Stomach (tissue), 9 donors: ENCODE measurements around the gene GPN3. TPM values are rescaled to one million over a fixed set of nuclear protein-coding genes. Genes with fewer than 3 reads are reported as not detected.
A peak's percentile ranks its signal among the peaks of the same experiment; 100 is the strongest.
"Not testable (repeated sequence)": the region's sequence is repeated elsewhere in the genome, so short reads cannot be mapped to it uniquely, and the experiment has no call there.

Source experiments
- DNase-seq, 2 donors: peaks; one replicate each; pipeline versions ENCODE4 v3.0.0 to v3.0.0-alpha.2; 2013 to 2019
- H3K27ac ChIP-seq, 5 donors: fragments of 200-600 bp in 4 of 5; sonication (generic) in 4 of 5; one replicate each; pipeline ENCODE4 v1.5.1; 2013 to 2019; ENCODE audit warnings: mild to moderate bottlenecking in 1 of 5, moderate library complexity in 1 of 5
- H3K27me3 ChIP-seq, 3 donors: fragments of 200-600 bp; sonication (generic); one replicate each; pipeline ENCODE4 v1.5.1; 2017 to 2019; ENCODE audit warnings: mixed run types in 1 of 3
- H3K36me3 ChIP-seq, 4 donors: fragments of 200-600 bp; sonication (generic); 1 replicate in 3 of 4; 2 replicates in 1 of 4; pipeline ENCODE4 v1.5.1; 2016 to 2019
- H3K4me1 ChIP-seq, 4 donors: fragments of 200-600 bp; sonication (generic); one replicate each; pipeline ENCODE4 v1.5.1; 2016 to 2019
- H3K4me3 ChIP-seq, 4 donors: fragments of 200-600 bp; sonication (generic) in 3 of 4; one replicate each; pipeline ENCODE4 v1.5.1; 2016 to 2019; ENCODE audit warnings: mild to moderate bottlenecking in 1 of 4
- H3K9me3 ChIP-seq, 4 donors: fragments of 200-600 bp; sonication (generic); one replicate each; pipeline ENCODE4 v1.5.1; 2016 to 2019
- EP300 ChIP-seq: sonication (generic); formaldehyde crosslinking; IDR thresholded peaks from one replicate; pipeline ENCODE4 v1.6.1; 2017; ENCODE audit warnings: antibody characterized with exemption
- POLR2A ChIP-seq, 4 donors: fragments of 450-650 bp; IDR thresholded peaks; one replicate each; pipeline ENCODE4 v1.6.1; 2016; ENCODE audit warnings: antibody characterized with exemption in 4 of 4, control low read depth in 2 of 4, mild to moderate bottlenecking in 1 of 4, moderate library complexity in 1 of 4
- POLR2AphosphoS5 ChIP-seq, 3 donors: sonication (generic); formaldehyde crosslinking; IDR thresholded peaks; one replicate each; pipeline ENCODE4 v1.6.1; 2016; ENCODE audit warnings: antibody characterized with exemption in 3 of 3
- WGBS, 5 donors: extraction: QIAGEN DNeasy Blood & Tissue Kit in 3 of 5; methylation state at CpG; one replicate each; pipeline versions ENCODE4 v1.1.5 to v1.1.7; 2013 to 2018; 5-methylcytosine and 5-hydroxymethylcytosine counted together
- intact Hi-C: fragments of 100-400 bp; cut with DNase I; formaldehyde crosslinking; loops from one replicate; pipeline ENCODE4 v1.15.1; 2023; ENCODE audit warnings: low total_unique reads
- polyA plus RNA-seq, 3 donors: library from polyadenylated mRNA; stranded (reverse); fragments of 200-250 nt; gene quantifications; one replicate each; pipeline ENCODE4 v1.2.3, GENCODE V29; 2013
- total RNA-seq, 5 donors: library from RNA; depleted of rRNA; stranded (reverse); fragments of >200 nt; gene quantifications; one replicate each; pipeline versions ENCODE4 v1.1.0 to v1.2.3, GENCODE V29; 2014 to 2016
- TF ChIP-seq, protein P1 (sequence below), 7 experiments: fragments of 450-650 bp in 4 of 7; fragments of 200-600 bp in 3 of 7; sonication (generic) in 3 of 7; IDR thresholded peaks; one replicate each; pipeline ENCODE4 v1.5.1; 2016 to 2019; ENCODE audit warnings: antibody characterized with exemption in 7 of 7, control low read depth in 2 of 7, mild to moderate bottlenecking in 1 of 7
- donor health status: healthy with polysubstance abuse.
- donor health status: Bipolar disorder and iron deficiency.
- donor health status: healthy.

GPN3 gene
- total and polyA plus RNA-seq, 8 donors = 7.6 to 29.1 (median 20.3) TPM; not detected in 1

DNA sequence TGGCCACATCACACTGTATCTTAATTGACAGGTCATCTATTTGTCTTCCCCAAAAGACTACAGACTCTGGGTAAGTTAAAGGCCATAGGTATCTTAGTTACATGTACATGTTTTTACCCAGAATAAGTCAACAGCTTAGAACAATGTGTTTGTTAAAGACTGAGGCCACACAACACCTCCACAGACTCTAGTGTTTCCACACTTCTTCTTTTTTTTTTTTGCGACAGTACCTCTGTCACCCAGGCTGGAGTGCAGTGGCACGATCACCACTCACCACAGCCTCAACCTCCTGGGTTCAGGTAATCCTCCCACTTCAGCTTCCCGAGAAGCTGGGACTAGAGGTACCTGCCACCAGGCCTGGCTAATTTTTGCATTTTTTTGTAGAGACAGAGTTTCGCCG is 1.3 kb downstream of the GPN3 start:
- H3K4me1 ChIP-seq = peaks cover 16 to 38% (median 34%) of the 10 kb centered on the region in 4 donors
- H3K4me3 ChIP-seq = peak overlapping the region; percentile 66 to 80 (median 74)
- no peaks in the 10 kb centered on the region for H3K9me3 ChIP-seq
- H3K36me3 ChIP-seq = peaks cover 0 to 36% (median 32%) of the 10 kb centered on the region in 4 donors
- WGBS, 5 donors = 50 to 68% (median 60%) methylated on average over 5 of the region's 5 CpGs
- no peak for DNase-seq
- H3K27me3 ChIP-seq = no peaks in the 10 kb centered on the region
- intact Hi-C loops = no loop called here
- H3K27ac ChIP-seq = peak overlapping the region in 1 of 5 donors; percentile 95
- TF ChIP-seq, protein P1, sequence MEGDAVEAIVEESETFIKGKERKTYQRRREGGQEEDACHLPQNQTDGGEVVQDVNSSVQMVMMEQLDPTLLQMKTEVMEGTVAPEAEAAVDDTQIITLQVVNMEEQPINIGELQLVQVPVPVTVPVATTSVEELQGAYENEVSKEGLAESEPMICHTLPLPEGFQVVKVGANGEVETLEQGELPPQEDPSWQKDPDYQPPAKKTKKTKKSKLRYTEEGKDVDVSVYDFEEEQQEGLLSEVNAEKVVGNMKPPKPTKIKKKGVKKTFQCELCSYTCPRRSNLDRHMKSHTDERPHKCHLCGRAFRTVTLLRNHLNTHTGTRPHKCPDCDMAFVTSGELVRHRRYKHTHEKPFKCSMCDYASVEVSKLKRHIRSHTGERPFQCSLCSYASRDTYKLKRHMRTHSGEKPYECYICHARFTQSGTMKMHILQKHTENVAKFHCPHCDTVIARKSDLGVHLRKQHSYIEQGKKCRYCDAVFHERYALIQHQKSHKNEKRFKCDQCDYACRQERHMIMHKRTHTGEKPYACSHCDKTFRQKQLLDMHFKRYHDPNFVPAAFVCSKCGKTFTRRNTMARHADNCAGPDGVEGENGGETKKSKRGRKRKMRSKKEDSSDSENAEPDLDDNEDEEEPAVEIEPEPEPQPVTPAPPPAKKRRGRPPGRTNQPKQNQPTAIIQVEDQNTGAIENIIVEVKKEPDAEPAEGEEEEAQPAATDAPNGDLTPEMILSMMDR (IDR thresholded peaks at IDR 0.05) = no peak
- TF ChIP-seq POLR2AphosphoS5 (IDR thresholded peaks at IDR 0.05) = no peak
- TF ChIP-seq EP300 = no peak
- TF ChIP-seq POLR2A (IDR thresholded peaks at IDR 0.05) = no peak

DNA sequence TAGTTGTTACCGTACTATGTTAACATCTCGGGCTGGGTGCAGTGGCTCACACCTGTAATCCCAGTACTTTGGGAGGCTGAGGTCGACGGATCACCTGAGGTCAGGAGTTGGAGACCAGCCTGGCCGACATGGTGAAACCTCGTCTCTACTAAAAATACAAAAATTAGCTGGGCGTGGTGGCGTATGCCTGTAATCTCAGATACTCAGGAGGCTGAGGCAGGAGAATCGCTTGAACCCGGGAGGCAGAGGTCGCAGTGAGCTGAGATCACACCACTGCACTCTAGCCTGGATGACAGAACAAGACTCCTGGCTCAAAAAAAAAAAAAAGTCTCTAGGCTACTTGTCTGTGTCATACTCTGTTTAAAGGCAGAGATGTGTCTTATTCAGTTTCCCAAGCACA is 2.3 kb downstream of the GPN3 start:
- H3K4me3 ChIP-seq, H3K27ac ChIP-seq, H3K27me3 ChIP-seq, intact Hi-C loops, H3K9me3 ChIP-seq, DNase-seq: not testable (repeated sequence)
- 77 to 87% (median 82%) methylated on average over 11 of the region's 11 CpGs for WGBS, 5 donors
- peaks cover 0 to 44% (median 40%) of the 10 kb centered on the region in 4 donors for H3K36me3 ChIP-seq
- H3K4me1 ChIP-seq = peaks cover 16 to 38% (median 34%) of the 10 kb centered on the region in 4 donors

DNA sequence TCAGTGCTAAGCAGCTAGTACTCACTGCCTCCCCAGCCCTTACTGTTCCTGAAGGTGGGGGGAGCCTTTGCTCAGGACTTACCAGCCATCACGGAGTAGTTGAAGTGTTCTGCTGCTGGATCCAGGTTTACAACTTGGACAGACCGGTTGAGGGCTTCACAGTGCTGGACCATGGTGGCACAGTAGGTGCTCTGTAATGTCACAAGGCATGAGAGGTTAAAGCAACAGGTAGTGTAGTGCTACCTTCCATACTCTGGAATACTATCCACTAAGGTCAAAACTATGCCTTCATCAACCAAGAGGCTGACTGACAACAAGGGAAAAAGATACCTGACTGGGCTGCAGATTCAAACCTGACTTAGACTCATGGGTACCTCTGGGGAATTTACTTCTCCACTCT is 3.0 kb downstream of the GPN3 start:
- Histone ChIP-seq H3K27ac (no peak overlapping the region), H3K9me3 (no peaks in the 10 kb centered on the region), H3K4me3 (no peak overlapping the region), H3K36me3 (peaks cover 6 to 51% (median 47%) of the 10 kb centered on the region in 4 donors), H3K27me3 (no peaks in the 10 kb centered on the region), H3K4me1 (peaks cover 16 to 35% (median 34%) of the 10 kb centered on the region in 4 donors)
- intact Hi-C loops = no loop called here
- TF ChIP-seq POLR2A (IDR thresholded peaks at IDR 0.05) = no peak
- TF ChIP-seq POLR2AphosphoS5 (IDR thresholded peaks at IDR 0.05) = no peak
- no peak for TF ChIP-seq EP300
- TF ChIP-seq, protein P1 (IDR thresholded peaks at IDR 0.05) = no peak
- DNase-seq = no peak
- 88 to 96% (median 94%) methylated on average over 2 of the region's 2 CpGs for WGBS, 5 donors

DNA sequence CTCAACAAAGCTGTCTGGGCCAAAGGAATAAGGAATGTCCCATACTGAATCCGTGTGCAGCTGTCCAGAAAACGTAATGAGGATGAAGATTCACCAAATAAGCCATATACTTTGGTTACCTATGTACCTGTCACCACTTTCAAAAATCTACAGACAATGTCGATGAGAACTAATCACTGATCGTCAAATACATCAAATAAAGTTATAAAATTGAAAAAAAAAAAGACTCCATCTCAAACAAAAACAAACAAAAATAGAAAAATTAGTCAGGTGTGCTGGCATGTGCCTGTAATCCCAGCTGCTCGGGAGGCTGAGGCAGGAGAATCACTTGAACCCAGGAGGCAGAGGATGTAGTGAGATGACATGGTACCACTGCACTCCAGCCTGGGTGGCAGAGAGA is 6.9 kb downstream of the GPN3 start:
- H3K36me3 ChIP-seq = peaks cover 15 to 88% (median 83%) of the 10 kb centered on the region in 4 donors
- DNase-seq, H3K27me3 ChIP-seq, H3K4me1 ChIP-seq, intact Hi-C loops, H3K9me3 ChIP-seq, H3K4me3 ChIP-seq, H3K27ac ChIP-seq: not testable (repeated sequence)
- 91 to 97% (median 93%) methylated on average over 5 of the region's 5 CpGs for WGBS, 5 donors

DNA sequence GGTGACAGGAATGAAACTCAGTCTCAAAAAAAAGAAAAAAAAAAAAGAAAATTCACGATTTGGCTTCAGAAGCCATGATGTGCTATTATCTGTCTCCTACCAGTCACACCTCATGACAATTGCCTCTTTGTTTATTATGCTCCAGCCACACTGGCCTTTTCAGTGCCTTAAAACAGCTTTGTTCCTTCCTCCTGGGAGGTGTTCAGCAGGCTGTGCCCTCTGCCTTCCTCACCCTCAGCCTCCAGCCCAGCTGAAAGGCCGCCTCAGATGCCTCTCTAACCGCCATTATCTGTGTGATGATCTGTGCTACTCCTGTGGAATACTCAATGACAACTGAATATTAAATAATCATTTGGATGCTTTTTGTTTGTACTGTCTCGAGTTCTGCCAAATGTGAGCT is 9.3 kb downstream of the GPN3 start:
- WGBS, 5 donors = 87 to 97% (median 93%) methylated on average over 4 of the region's 4 CpGs
- no peaks in the 10 kb centered on the region for H3K4me1 ChIP-seq
- H3K27ac ChIP-seq = no peak overlapping the region
- TF ChIP-seq, protein P1 (IDR thresholded peaks at IDR 0.05) = no peak
- no peak for TF ChIP-seq POLR2AphosphoS5 (IDR thresholded peaks at IDR 0.05)
- TF ChIP-seq EP300 = no peak
- TF ChIP-seq POLR2A (IDR thresholded peaks at IDR 0.05) = no peak
- intact Hi-C loops = loop anchor here (10.0 kb wide), 1 partner anchor 146 kb away; no protein-coding TSS in a partner anchor
- H3K9me3 ChIP-seq = no peaks in the 10 kb centered on the region
- no peaks in the 10 kb centered on the region for H3K27me3 ChIP-seq
- no peak for DNase-seq
- H3K36me3 ChIP-seq = peaks cover 21 to 98% (median 91%) of the 10 kb centered on the region in 4 donors
- H3K4me3 ChIP-seq = no peak overlapping the region
